Measurements from ENCODE around the gene FADS3.

Gene FADS3

DNA sequence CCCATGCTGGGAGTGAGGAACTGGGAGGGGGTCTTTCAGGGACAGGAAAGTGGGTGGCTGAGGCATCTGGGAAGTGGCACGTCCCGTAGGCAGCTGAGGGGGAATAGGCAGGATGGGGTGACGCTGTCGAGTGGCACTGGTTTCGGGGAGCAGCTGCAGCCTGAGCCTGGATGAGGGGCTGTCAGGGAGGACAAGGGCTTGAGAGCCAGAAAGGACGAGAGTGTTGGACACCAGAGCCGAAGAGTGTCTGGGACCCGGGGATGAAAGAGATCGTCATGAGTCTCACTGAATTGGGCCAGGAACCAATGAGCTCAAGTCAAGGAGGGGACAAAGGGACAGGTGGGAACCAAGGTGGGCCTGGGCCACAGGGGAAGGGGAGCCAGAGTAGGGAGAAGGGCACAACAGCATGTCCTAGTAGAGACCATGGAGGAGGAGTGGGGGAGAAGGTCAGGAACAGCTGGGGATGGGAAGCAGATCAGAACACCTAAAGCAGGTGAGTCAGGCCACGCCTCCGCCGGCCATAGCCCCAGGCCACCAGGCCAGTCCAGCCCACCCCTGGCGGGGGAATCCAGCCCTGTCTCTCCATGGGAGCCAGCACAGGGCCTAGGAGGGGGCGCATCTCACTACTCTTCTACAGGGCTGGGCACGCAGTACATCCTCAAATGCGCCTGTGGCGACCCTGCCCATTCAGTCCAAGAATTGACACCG, 21.8 kb upstream of the FADS3 start:
- no peak for DNase-seq

DNA sequence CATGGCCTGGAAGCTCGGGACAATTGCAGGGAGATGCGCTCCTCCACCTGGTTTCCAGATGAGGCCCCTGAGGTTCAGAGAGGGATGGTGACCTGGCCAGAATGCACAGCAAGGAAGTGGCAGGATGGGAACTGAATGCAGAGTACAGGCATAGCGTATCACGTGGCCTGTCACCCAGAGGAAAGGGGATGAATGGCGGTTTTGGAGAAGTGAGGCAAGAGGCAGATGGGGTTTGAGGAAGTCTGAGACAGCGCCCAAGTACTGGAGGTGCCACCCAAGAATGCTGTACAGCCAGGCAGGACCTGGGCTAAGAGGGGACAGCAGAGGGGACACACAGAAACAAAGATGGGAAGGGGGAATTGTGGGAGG, 21.2 kb upstream of the FADS3 start:
- no peak for DNase-seq

DNA sequence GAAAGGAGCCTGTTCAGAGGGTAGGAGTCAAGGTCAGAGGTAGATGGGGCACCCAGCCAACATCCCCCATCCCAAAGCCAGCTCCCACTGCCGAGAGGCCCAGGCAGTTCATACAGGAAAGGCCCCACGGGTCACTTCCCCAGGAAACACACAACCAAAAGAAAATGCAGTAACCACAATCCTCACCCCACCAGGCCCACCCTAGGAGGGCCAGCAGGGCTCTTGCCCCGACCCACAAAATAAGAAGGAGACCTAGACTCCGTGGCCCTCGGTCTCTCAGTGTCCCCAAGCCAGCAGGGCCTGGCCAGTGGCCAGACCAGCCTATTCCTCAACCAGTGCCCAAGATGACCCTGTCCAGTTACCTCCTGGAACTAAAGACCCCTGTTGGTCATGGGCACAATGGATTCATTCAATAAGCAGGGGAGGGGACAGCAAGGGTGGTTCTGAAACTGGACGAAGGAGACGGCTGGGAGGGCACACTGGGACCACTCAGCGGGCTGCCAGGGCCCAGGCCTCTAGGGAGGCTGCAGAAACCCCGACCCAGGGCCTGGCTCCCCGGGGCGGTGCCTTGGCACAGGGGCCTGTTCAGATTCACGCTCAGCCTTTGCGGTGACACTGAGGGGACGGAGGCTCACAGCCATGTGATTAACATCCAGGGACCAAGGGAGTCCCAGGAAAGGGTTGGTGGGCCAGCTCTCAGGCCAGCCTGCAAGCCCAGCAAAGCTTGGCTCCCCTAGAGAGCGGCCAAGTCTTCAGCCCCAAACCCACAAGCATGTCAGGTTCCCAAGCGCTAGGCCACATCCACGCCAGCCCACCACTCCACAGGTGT, 20.6 kb upstream of the FADS3 start:
- DNase-seq = no peak

DNA sequence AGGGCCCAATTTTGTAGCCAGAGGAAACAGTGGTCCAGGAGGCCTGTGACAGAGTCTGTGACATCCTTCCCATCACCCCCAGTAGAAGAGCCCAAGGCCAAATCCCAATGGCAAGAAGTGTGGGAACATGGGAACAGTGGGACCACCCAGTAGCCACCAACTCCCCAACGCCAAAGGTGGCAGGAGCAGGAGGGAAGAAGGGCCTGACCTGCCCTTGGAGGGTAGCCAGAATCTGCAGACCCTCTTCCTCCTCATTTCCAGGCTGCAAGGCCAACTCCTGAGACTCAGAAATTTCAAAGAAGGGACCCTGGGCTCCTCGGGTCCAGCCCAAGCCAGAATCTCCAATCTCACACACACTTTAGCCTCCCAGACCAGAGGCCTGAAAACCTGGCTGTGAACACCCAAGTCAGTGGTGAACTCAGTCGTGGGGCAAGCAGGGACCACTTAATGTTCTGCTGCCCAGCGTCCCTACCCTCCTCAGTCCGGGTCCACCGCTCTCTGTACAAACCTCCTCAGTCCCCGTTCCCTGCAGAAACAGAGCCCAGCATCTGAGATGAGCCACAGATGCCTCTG, 19.9 kb upstream of the FADS3 start:
- no peak for DNase-seq

DNA sequence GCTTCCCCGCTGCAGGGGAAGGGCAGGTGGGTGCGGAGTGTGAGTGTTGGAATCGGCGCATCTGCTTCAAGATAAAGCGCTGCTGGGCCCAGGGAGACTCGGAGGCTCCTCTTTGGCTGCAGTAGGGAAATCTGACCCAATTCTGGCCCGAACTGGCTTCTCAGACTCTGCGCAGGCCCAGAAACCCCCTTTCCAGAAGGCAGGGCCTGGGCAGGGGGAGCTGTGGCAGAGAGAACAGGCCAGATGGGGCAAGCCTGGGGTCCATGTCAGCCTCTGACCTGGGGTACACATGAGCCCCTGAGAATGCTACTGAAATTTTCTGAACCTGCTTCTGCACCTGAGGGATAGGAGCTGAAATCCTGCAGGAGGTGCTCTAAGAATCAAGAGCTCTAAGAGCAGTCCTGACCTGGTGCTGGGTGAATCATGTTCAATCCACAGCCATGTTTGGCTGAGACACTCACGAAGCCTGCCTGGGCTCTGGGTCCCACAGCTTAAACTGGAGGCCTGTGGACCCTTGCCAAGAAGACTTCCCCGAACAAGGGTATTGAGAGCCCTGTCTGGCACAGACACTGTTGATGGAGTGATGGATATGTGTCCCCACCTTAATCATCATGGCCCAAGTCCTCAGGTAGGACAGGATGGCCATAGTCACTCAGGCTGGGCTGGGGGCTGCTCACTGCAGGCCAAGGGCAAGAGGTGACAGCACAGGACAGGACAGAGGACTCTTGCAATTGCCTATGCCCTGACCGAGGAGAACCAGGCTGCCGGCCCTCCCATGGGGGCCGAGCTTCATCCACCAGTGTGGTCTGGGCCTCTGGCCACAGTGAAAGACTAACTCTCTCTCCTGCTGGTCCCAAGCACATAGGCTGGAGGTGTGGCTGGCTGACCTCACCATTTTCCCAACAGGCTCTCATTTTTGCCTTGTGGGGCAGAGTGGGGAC, 19.1 kb upstream of the FADS3 start:
- DNase-seq = no peak

DNA sequence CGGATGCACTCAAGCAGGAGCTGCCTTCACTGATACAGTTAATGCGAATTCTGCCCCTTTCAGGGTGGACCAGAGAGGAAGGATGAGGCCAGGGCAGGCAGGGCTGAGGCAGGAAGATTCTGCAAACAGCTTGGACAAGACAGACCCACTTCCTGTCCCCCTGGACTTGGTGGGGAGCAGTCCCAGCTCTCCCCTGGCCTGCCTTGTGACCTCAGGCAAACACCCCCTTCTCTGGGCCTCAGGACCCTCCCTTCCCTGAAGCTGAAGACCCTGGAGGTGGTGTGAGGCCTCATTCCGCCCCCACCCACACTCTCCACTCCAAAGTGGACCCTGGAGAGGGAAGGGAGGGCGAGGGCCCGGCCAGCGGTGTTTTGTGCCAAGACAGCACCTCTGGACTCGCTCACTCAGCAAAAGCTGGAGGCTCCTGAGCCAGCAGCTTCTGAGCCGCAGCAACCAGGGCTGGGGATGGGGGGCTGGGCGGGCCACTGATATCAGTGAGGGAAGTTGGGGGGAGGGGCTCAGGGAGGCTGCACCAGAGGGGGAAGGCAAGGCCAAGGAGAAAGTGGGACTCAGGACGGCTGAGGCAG, 17.5 kb upstream of the FADS3 start:
- DNase-seq = no peak

DNA sequence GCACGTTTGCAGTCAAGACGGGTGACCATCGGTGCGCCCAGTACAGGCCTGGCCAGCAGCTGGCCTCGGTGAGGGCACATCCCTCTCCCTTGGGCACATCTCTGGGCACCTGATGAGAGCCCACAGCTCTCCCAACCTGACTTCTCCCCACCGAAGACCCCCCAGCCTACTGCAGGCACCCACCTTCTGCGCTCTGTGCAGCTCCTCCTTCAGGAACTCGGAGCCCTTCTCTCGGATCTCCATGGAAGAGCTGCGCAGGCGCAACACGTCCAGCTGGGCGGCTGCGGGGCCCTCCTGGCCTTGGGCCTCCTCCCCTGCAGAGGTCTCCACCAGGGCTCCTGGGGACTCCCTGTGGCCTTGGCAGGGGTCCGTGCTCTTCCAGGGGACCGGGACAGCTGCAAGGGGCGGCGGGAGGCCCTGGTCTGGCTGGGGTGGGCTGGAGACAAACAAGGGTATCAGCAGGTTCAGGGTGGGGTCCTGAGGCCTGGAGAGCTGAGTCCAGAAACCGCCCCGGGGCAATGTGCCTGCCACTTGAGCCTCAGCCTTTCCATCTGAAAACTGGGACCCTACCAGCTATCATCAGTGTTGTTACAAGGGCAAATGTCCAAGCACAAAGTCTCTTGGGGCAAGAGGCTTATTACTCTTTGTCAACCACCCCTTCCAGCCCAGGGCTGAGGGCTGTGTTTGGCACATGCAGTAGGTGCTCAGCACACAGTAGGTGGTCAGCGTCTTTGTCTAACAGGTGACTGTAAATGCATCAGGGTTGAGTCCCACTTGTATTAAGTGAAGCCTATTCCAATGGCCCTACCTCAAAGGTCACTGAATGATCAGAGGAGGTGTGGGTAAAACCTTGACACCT, 16.8 kb upstream of the FADS3 start:
- no peak for DNase-seq

DNA sequence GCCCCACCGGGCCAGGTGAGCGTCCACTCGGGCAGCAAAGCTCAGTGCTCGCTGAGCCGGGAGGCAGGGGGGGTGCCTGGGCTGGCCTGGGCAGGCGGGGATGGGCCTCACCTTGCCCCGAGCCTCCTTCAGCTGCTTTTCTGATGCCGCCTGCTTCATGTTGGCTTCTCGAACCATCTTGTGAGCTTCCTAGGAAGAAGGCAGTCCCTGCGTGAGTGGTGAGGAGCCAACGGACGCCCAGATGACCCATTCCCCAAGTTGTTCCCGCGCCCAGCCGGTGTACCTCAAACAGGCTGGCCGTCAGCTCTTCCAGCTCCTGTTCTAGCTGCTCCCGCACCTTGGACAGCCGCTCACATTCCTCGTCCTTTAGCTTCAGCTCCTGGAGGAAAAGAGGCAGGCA, 15.9 kb upstream of the FADS3 start:
- no peak for DNase-seq

DNA sequence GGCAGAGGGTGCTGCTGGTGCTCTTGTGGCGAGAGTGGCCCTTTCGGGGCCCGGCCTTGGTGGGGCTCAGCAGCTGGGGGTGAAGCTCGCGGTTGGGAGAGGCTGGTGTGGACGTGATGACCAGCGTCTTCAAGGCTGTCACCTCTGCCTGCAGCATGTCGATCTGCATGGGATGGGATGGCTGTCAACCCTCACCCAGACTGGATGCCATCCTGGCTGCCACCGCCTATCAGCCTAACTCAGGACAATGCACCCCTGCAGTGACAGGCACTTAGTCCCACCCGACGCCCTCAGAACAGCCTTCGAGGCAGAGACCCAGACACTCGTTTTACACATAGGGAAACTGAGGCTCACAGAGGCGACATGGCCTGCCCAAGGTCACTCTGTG, 15.2 kb upstream of the FADS3 start:
- no peak for DNase-seq

DNA sequence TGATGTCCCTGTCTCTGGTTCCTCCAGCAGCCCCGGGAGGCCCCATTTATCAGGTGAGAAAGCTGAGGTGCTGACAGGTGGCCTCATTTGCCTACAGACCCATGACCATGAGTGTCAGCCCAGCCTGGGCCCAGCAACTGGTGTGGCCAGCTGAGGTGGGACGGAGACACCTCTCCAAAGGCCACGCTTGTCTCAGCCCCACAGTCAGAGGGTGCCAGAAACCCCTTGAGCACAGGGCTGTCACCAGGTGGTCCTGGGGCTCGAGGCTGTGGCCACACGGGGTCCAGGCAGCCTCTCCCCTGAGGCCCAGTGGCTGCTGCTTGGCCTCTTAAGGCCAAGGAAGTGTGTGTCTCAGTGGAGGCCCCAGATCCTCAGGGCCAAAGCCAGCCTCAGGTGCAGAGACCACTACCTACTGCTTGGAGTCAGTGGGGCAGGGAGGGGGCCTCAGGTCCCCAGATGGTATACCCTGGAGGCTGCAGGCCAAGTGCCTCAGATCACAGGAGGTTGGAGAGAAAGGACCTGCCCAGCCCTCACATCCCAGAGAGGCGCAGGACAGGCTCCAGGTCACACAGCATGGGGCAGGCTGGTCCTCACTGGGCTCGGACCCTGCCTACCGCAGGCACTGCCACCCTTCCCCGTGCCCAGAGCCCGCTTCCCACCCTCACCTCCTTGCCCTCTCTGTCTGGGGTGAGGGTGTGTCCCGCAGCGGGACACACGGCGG, 14.6 kb upstream of the FADS3 start:
- DNase-seq = no peak

DNA sequence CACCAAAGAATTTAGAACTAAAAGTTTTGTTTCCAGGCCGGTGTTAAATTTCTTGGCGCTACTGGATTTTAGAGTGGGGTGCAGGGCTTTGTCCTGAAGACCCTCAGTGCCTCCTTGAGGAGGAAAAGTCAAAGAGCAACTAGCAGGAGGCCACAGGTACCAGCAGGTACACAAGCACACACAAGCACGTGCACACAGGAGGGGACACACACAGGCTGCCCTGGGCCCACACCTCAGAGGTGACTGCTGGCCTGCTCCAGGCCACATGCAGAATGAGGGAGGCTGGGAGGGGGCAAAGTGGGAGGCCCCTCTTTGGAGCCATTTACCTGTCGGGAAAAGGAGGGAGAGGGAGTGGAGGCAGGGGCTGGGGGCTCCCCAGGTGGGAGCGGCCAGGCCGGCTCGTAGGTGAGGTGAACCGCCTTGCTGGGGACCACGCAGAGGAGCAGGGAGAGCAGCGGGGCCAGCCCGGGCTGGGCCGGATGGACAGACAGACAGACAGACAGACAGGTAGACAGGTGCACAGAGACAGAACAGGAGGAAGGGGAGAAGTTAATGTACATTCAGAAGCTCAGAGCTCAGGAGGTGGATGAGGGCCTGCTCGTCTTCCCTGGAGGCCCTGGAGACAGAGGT, 13.8 kb upstream of the FADS3 start:
- DNase-seq = no peak

DNA sequence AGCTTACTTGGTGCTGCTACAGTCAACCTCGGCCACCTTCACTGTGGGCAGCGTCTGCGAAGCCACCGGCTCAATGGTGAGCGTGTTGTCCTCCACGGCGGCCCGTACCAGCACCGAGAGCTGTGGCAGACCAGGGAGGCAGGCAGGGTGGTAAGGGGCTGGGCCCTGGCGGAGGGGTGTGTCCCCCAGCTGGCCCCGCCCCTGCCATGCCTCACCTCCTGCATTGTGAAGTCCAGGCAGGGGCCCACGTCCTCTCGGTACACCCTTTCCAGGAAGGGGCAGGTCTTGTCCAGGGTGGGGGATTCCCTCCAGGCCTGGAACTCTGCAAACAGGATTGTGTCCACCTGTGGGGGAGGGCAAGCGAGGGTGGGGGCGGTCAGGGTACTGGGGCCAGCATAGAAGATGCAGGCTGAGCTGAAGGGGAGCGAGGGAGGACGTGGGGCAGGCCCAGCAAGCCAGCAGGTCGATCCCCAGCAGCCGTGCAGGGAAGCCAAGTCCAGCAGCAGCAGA, 13.2 kb upstream of the FADS3 start:
- DNase-seq = no peak

DNA sequence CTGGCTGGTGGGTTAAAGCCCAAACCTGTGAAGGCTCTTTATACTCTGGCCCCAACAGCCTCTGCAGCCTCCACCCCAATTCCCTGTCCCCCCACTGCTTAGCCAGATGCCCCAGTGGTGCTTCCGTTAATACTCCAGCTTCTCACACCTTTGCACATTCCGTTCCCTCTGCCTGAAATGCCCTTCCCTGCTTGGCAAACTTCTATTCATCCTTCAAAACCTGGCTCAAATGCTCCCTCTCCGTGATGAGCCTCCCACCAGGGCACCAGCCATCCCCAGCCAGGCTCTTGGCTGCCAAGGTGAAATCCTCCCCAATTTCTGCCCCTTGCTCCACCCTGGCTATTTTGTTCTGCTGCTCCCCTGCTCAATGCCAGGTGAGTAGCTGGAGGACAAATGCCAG, 12.5 kb upstream of the FADS3 start:
- no peak for DNase-seq

DNA sequence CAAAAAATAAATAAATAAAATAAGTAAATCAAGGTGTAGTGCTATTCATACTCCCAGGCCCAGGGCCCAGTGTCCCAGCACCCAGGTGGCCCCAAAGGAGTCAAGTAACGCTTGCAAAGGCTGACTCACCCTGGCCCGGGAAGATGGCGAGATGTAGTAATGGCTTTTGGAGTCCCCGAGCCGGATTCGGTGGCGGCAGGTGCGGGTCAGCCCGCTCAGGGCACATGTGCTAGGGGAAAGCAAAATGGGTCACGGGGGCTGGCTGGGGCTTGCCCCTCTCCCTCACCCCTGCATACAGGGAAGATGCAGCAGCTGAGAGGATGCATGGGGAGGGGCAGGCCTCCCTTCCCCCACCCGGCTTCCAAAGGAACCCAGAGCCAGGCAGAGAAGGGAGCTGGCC, 11.0 kb upstream of the FADS3 start:
- DNase-seq = no peak

DNA sequence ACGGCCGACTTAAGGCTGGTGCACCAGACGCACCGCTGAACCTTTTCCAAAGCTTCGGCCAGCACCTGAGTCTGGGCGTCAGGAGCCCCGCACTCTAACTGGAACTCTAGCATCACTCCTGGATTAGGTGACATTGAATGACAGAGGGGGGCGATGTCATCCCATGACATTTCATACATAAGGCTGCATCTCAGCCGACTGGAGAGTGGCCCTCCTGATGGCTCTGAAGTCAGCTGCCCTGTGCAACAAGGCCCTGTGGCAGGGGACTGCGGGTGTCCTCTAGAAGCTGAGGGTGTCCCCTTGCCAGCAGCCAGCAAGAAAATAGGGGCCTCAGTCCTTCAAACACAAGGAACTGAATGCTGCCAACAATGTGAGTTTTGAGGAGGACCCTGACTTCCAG, 10.1 kb upstream of the FADS3 start:
- DNase-seq = no peak

DNA sequence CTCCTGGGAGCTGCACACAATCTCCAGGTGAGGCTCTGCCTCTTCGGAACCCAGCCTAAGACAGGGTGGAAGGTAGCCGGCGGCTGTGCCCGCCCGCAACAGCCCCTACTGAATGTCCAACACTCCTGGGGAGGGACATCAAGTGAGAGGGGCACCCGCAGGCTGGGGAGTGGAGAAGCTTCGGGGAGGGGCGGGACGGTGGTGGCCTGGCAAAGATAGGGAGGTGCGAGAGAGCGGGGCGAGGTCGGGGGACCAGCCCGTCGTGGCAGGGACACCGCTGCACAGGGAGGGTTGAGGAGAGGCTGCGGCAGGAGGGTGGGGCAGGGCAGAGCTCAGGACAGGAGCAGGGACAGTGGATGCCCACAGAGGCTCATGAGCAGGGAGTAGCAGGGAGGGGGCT, 8.9 kb upstream of the FADS3 start:
- no peak for DNase-seq

DNA sequence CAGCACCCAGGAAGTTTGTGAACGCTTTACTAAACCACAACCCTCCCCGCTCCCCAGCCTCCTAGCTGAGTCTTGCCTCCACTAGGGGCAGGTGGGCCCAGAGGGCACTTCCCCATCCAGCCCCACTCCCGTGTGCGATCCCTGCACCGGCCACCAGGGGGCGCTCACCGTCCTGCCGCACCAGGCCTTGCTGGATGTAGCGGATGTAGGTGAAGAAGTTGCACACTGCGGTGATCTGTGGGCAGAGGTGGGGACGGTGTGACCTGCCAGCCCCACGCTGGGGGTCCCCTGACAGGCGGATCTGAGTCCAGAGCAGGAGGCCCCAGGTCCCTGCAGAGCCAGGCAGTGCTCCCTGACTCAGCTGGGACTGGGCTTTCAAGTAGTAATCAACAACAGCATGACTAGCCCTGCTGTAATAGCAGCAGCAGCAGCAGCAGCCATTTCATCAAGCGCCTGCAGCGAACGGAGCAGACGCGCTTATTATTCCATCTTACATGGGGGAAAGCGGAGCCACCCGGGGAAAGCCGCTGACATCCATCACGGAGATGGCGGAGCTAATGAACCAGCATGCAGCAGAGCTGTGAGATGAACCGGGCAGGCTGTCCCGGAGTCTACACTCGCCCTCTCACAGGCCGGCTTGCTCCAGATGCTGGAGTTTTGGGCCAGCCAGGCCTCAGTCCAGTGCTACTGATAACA, 7.9 kb upstream of the FADS3 start:
- DNase-seq = peak; percentile 93

DNA sequence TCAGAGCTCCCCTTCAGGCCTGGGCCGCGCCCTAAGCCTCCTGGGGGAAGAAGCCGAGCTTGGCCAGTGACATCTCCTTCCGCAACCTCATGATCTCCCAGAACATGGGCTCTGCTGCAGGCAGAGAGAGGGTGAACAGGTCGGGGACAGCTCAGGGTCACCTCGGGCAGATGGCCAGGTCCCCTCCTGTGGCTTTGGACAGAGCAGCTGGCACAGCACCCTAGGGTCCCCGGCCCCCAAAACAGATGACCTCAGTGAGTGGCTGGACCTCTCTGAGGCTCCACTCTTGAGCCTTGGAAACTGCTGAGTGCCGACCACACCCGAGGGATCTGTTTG, 6.9 kb upstream of the FADS3 start:
- DNase-seq = no peak

DNA sequence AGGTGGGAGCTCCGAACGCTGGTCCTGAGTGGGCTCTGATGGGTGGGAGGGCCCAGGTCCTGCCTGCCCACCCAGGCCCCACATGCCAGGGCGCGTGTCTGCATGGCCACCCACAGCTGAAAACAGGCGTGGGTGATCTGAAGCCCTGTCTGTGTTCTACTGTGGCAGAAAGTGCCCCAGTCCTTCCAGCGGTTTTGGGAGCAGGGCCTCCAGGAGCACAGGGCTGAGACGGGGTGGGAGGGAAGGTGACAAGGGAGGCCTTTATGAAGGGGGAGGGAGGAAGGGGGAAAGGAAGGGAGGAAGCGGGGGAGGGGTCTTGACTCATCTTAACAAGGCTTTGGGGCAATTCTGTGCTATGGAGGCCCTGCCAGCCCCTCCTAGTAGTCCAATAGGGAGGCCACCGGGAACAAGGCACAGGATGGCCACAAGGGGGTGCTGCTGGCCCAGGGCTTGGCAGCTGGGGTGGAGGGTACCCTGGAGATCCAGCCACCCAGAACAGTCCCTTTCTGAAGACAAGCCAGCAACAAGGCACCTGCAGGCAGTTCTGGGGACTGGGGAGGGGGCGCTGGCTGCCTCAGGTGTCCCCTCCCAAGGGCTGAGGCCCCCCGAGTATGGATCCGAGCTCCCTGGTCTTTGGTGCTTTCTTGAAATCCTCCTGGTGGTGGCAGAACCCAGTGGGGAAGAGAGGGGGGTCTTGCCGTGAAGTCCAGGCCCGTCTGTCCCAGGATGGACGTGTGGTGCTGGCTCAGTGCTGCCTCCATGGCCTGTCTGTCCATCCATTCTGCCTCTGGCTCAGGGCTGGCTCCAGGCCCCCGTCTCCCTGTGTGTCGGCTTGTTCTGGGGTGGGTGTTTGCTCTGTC, 6.3 kb upstream of the FADS3 start:
- DNase-seq = peak; percentile 82

Data from activated naive CD4-positive, alpha-beta T cell treated with Interleukin-2 at 50 U/mL for 16 hours (primary cell).